Measurements from ENCODE around the gene OR52W1.

Gene OR52W1

GRCh38 chr11:6199174-6199810 is at the start of gene OR52W1:
OR52W1 (plus strand) TSS chr11:6199224; CDS start chr11:6199224, 0 bp downstream.
- no peak for DNase-seq (ENCODE audit: low read depth in 2 of 2)

- DNase-seq (ENCODE audit: low read depth in 2 of 2): no peak
Measured at GRCh38 chr11:6151117-6151516, 47.9 kb upstream of the OR52W1 start.

GRCh38 chr11:6152126-6152525 is 46.9 kb upstream of the OR52W1 start:
- DNase-seq (ENCODE audit: low read depth in 2 of 2): no peak

- no peak for DNase-seq (ENCODE audit: low read depth in 2 of 2)
Measured at GRCh38 chr11:6156628-6157359, 42.2 kb upstream of the OR52W1 start.

GRCh38 chr11:6170226-6170625 is 28.8 kb upstream of the OR52W1 start, which contains the start of gene OR52B2:
OR52B2 (minus strand) TSS chr11:6170326; CDS start chr11:6170326, 0 bp downstream.
- no peak for DNase-seq (ENCODE audit: low read depth in 2 of 2)

GRCh38 chr11:6175440-6175839 is 23.6 kb upstream of the OR52W1 start:
- DNase-seq (ENCODE audit: low read depth in 2 of 2): no peak

GRCh38 chr11:6191742-6192141 is 7.3 kb upstream of the OR52W1 start:
- DNase-seq (ENCODE audit: low read depth in 2 of 2): no peak

GRCh38 chr11:6194065-6194581 is 4.9 kb upstream of the OR52W1 start:
- DNase-seq (ENCODE audit: low read depth in 2 of 2): no peak

GRCh38 chr11:6196396-6196795 is 2.6 kb upstream of the OR52W1 start:
- no peak for DNase-seq (ENCODE audit: low read depth in 2 of 2)

GRCh38 chr11:6197466-6198200 is 1.4 kb upstream of the OR52W1 start:
- DNase-seq (ENCODE audit: low read depth in 2 of 2): no peak

- no peak for DNase-seq (ENCODE audit: low read depth in 2 of 2)
Measured at GRCh38 chr11:6200975-6201374, 2.0 kb downstream of the OR52W1 start.

- DNase-seq (ENCODE audit: low read depth in 2 of 2): no peak
Measured at GRCh38 chr11:6201481-6201880, 2.5 kb downstream of the OR52W1 start.

- no peak for DNase-seq (ENCODE audit: low read depth in 2 of 2)
Measured at GRCh38 chr11:6202041-6202440, 3.0 kb downstream of the OR52W1 start.

- DNase-seq (ENCODE audit: low read depth in 2 of 2): no peak
Measured at GRCh38 chr11:6203327-6203726, 4.3 kb downstream of the OR52W1 start.

GRCh38 chr11:6204706-6205105 is 5.7 kb downstream of the OR52W1 start:
- DNase-seq (ENCODE audit: low read depth in 2 of 2): no peak

- DNase-seq (ENCODE audit: low read depth in 2 of 2): no peak
Measured at GRCh38 chr11:6205366-6205765, 6.3 kb downstream of the OR52W1 start, which contains the start of gene C11orf42. C11orf42 (plus strand) TSS chr11:6205557; CDS start chr11:6205616, 59 bp downstream.

GRCh38 chr11:6206456-6207180 is 7.6 kb downstream of the OR52W1 start:
- DNase-seq (ENCODE audit: low read depth in 2 of 2): no peak

- DNase-seq (ENCODE audit: low read depth in 2 of 2): no peak
Measured at GRCh38 chr11:6209801-6210200, 10.8 kb downstream of the OR52W1 start.

- DNase-seq (ENCODE audit: low read depth in 2 of 2): no peak
Measured at GRCh38 chr11:6210274-6210955, 11.4 kb downstream of the OR52W1 start.

- DNase-seq (ENCODE audit: low read depth in 2 of 2): no peak
Measured at GRCh38 chr11:6214530-6214929, 15.5 kb downstream of the OR52W1 start.

GRCh38 chr11:6216501-6216900 is 17.5 kb downstream of the OR52W1 start:
- DNase-seq (ENCODE audit: low read depth in 2 of 2): no peak
